ENCODE measurements around the gene SLC22A23.

Gene SLC22A23

GRCh38 chr6:3408665-3409064 lies 48.2 kb downstream of the SLC22A23 start:
- POLR2A ChIA-PET: no interaction called here
- CTCF ChIA-PET: interaction anchor here (0.6 to 2.8 kb wide), 5 partner anchors 84 to 570 kb away, joined by 3 to 11 read pairs (median 4); no protein-coding TSS in a partner anchor
- Histone ChIP-seq H3K4me1 (ENCODE audit: control insufficient read depth, insufficient read depth, low read length) (peaks cover 2% of the 10 kb centered on the region; the same call in 1 of the 2 replicates), H3K9me3 (ENCODE audit: control insufficient read depth, insufficient read depth, low read depth, low read length) (no peaks in the 10 kb centered on the region), H3K4me3 (ENCODE audit: low read depth, low read length) (no peak overlapping the region), H3K27ac (ENCODE audit: extremely low read depth, low read depth, low read length) (no peak overlapping the region), H3K36me3 (ENCODE audit: control insufficient read depth in 2 of 2, insufficient read depth in 1 of 2, low read length in 2 of 2) (peaks cover 0 to 30% of the 10 kb centered on the region in 2 experiments; a peak in 1 of 3 replicates)
- TF ChIP-seq ZNF623 (tag by site-specific recombination; IDR thresholded peaks at IDR 0.05) (no peak), ZNF704 (tag by site-specific recombination; IDR thresholded peaks at IDR 0.05) (no peak), SP3 (tag by site-specific recombination; IDR thresholded peaks at IDR 0.05) (no peak), PRDM1 (tag by site-specific recombination; IDR thresholded peaks at IDR 0.05) (no peak)

- Histone ChIP-seq H3K9me3 (ENCODE audit: control insufficient read depth, insufficient read depth, low read depth, low read length) (no peaks in the 10 kb centered on the region), H3K27ac (ENCODE audit: extremely low read depth, low read depth, low read length) (no peak overlapping the region), H3K36me3 (ENCODE audit: control insufficient read depth in 2 of 2, insufficient read depth in 1 of 2, low read length in 2 of 2) (peaks cover 0 to 26% of the 10 kb centered on the region in 2 experiments; a peak in 1 of 3 replicates), H3K4me1 (ENCODE audit: control insufficient read depth, insufficient read depth, low read length) (peaks cover 8% of the 10 kb centered on the region), H3K4me3 (ENCODE audit: low read depth, low read length) (no peak overlapping the region)
- TF ChIP-seq SCRT2 (tag by site-specific recombination; IDR thresholded peaks at IDR 0.05) (0 out of 2 replicates have a peak, but pooled peaks have one; percentile 8), PRDM10 (tag by site-specific recombination; IDR thresholded peaks at IDR 0.05) (no peak)
- ChIA-PET POLR2A (no interaction called here), CTCF (interaction anchor here (0.9 to 2.8 kb wide), 4 partner anchors 46 to 324 kb away, joined by 3 to 11 read pairs (median 4); no protein-coding TSS in a partner anchor)
Observed at GRCh38 chr6:3407840-3408239, 49.0 kb downstream of the SLC22A23 start.

- CTCF ChIA-PET: interaction anchor here (0.9 to 2.8 kb wide), 4 partner anchors 47 to 325 kb away, joined by 3 to 11 read pairs (median 4); no protein-coding TSS in a partner anchor
- TF ChIP-seq SCRT2 (tag by site-specific recombination; IDR thresholded peaks at IDR 0.05) (peak; percentile 84), PRDM2 (tag by site-specific recombination; IDR thresholded peaks at IDR 0.05; ENCODE audit: borderline replicate concordance) (no peak)
- H3K36me3 ChIP-seq (ENCODE audit: control insufficient read depth in 2 of 2, insufficient read depth in 1 of 2, low read length in 2 of 2): peaks cover 0 to 20% of the 10 kb centered on the region in 2 experiments; a peak in 1 of 3 replicates
- H3K4me3 ChIP-seq (ENCODE audit: low read depth, low read length): no peak overlapping the region
- POLR2A ChIA-PET: no interaction called here
- H3K9me3 ChIP-seq (ENCODE audit: control insufficient read depth, insufficient read depth, low read depth, low read length): no peaks in the 10 kb centered on the region
- H3K27ac ChIP-seq (ENCODE audit: extremely low read depth, low read depth, low read length): no peak overlapping the region
- peaks cover 8% of the 10 kb centered on the region for H3K4me1 ChIP-seq (ENCODE audit: control insufficient read depth, insufficient read depth, low read length)
Observed at GRCh38 chr6:3406891-3407809, 49.7 kb downstream of the SLC22A23 start.
